GM10847 (cell line): Measurements from ENCODE around the gene UBE2L6.
A peak's percentile ranks its signal among the peaks of the same experiment; 100 is the strongest.

Source experiments
- POLR2A ChIP-seq: IDR thresholded peaks from 2 replicates; pipeline ENCODE4 v1.6.1; 2011; ENCODE audit not compliant: insufficient read length; ENCODE audit errors: extremely low read depth

The UBE2L6 gene

GRCh38 chr11:57516061-57516443 is 51.4 kb downstream of the UBE2L6 start:
- TF ChIP-seq POLR2A, result no peak

- TF ChIP-seq POLR2A, result peak; percentile 29
These were observed 52.0 kb downstream of the UBE2L6 start, which contains the start of gene SLC43A1 for GRCh38 chr11:57515332-57516060. Gene SLC43A1 (minus strand): TSS chr11:57515702. CDS start chr11:57514111, 1,591 bp downstream.

GRCh38 chr11:57514538-57515331 is 52.7 kb downstream of the UBE2L6 start:
- TF ChIP-seq POLR2A, result peak; percentile 16

- no peak for TF ChIP-seq POLR2A
These were observed 53.4 kb downstream of the UBE2L6 start for GRCh38 chr11:57513911-57514537.

- TF ChIP-seq POLR2A, result no peak
These were observed 54.0 kb downstream of the UBE2L6 start for GRCh38 chr11:57513452-57513795.

- TF ChIP-seq POLR2A, result no peak
These were observed 54.6 kb downstream of the UBE2L6 start for GRCh38 chr11:57512646-57513451.

GRCh38 chr11:57511741-57512430 is 55.6 kb downstream of the UBE2L6 start:
- no peak for TF ChIP-seq POLR2A

GRCh38 chr11:57508341-57509170 is 58.9 kb downstream of the UBE2L6 start:
- TF ChIP-seq POLR2A, result no peak

GRCh38 chr11:57506522-57506921 is 61.0 kb downstream of the UBE2L6 start:
- TF ChIP-seq POLR2A, result no peak

- no peak for TF ChIP-seq POLR2A
These were observed 63.0 kb downstream of the UBE2L6 start for GRCh38 chr11:57504511-57504910.

- TF ChIP-seq POLR2A, result no peak
These were observed 64.6 kb downstream of the UBE2L6 start for GRCh38 chr11:57502870-57503269.

GRCh38 chr11:57502376-57502775 is 65.1 kb downstream of the UBE2L6 start:
- TF ChIP-seq POLR2A, result no peak

GRCh38 chr11:57501953-57502352 is 65.5 kb downstream of the UBE2L6 start:
- TF ChIP-seq POLR2A, result no peak
